Sigmoid colon (tissue), 7 donors: ENCODE results near the gene MIAT. TPM values are rescaled to one million over a fixed set of nuclear protein-coding genes. Genes with fewer than 3 reads are reported as not detected.

ENCODE experiments used
- DNase-seq: peaks from one replicate; pipeline ENCODE4 v3.0.0-alpha.2; 2019
- H3K27ac ChIP-seq, 4 donors: fragments of 200-600 bp; sonication (generic); one replicate each; pipeline ENCODE4 v1.5.1; 2016 to 2019; ENCODE audit warnings: mild to moderate bottlenecking in 1 of 4
- H3K27me3 ChIP-seq, 3 donors: fragments of 200-600 bp; sonication (generic); one replicate each; pipeline ENCODE4 v1.5.1; 2019; ENCODE audit warnings: mild to moderate bottlenecking in 1 of 3
- H3K36me3 ChIP-seq, 4 donors: fragments of 200-600 bp; sonication (generic); one replicate each; pipeline ENCODE4 v1.5.1; 2016 to 2019
- H3K4me1 ChIP-seq, 4 donors: fragments of 200-600 bp; sonication (generic); one replicate each; pipeline ENCODE4 v1.5.1; 2017 to 2019
- H3K4me3 ChIP-seq, 4 donors: fragments of 200-600 bp; sonication (generic); one replicate each; pipeline ENCODE4 v1.5.1; 2017 to 2019; ENCODE audit warnings: mild to moderate bottlenecking in 2 of 4, moderate library complexity in 1 of 4
- H3K9me3 ChIP-seq, 4 donors: fragments of 200-600 bp in 3 of 4; sonication (generic) in 3 of 4; one replicate each; pipeline versions ENCODE4 v1.5.1 to v1.6.1; 2013 to 2019
- CTCF ChIP-seq, 4 experiments: fragments of 450-650 bp in 3 of 4; fragments of 200-600 bp in 1 of 4; IDR thresholded peaks; one replicate each; pipeline ENCODE4 v1.5.1; 2016 to 2019; ENCODE audit warnings: antibody characterized with exemption in 4 of 4, mild to moderate bottlenecking in 3 of 4, moderate library complexity in 2 of 4
- EP300 ChIP-seq, 4 donors: sonication (generic); formaldehyde crosslinking; IDR thresholded peaks; one replicate each; pipeline ENCODE4 v1.6.1; 2017; ENCODE audit warnings: antibody characterized with exemption in 4 of 4
- POLR2A ChIP-seq, 2 donors: fragments of 450-650 bp; IDR thresholded peaks; one replicate each; pipeline ENCODE4 v1.6.1; 2016; ENCODE audit warnings: antibody characterized with exemption in 2 of 2, mild to moderate bottlenecking in 2 of 2, moderate library complexity in 2 of 2
- POLR2AphosphoS5 ChIP-seq, 4 donors: sonication (generic); formaldehyde crosslinking; IDR thresholded peaks; one replicate each; pipeline ENCODE4 v1.6.1; 2017; ENCODE audit warnings: antibody characterized with exemption in 4 of 4
- WGBS, 2 donors: extraction: QIAGEN DNeasy Blood & Tissue Kit; methylation state at CpG; one replicate each; pipeline ENCODE4 v1.1.7; 2013; 5-methylcytosine and 5-hydroxymethylcytosine counted together
- intact Hi-C: fragments of 100-400 bp; cut with DNase I; formaldehyde crosslinking; loops from one replicate; pipeline ENCODE4 v1.15.1; 2023
- polyA plus RNA-seq, 3 donors: library from polyadenylated mRNA; stranded (reverse); fragments of 200-250 nt; gene quantifications; one replicate each; pipeline ENCODE4 v1.2.3, GENCODE V29; 2013
- total RNA-seq, 4 donors: library from RNA; depleted of rRNA; stranded (reverse); fragments of >200 nt; gene quantifications; one replicate each; pipeline ENCODE4 v1.1.0, GENCODE V29; 2016
- donor health status: healthy with polysubstance abuse.
- donor health status: Bipolar disorder and iron deficiency.
- donor health status: healthy.

Gene MIAT
- total and polyA plus RNA-seq, 7 donors, result under 0.01 to 3.4 (median 1.3) TPM; not detected in 1

- TF ChIP-seq POLR2AphosphoS5 (IDR thresholded peaks at IDR 0.05) (no peak), POLR2A (IDR thresholded peaks at IDR 0.05) (no peak), EP300 (IDR thresholded peaks at IDR 0.05) (no peak), CTCF (IDR thresholded peaks at IDR 0.05) (no peak)
These were observed 57.6 kb downstream of the MIAT start for GRCh38 chr22:26714971-26715370.

GRCh38 chr22:26715392-26715936, 58.1 kb downstream of the MIAT start:
- intact Hi-C loops, result no loop called here
- Histone ChIP-seq H3K4me1 (peaks cover 0 to 11% (median 7%) of the 10 kb centered on the region in 4 donors), H3K9me3 (no peaks in the 10 kb centered on the region), H3K36me3 (peaks cover 0 to 11% (median 4%) of the 10 kb centered on the region in 4 donors), H3K27me3 (no peaks in the 10 kb centered on the region), H3K27ac (no peak overlapping the region), H3K4me3 (no peak overlapping the region)
- DNase-seq, result no peak
- 96% methylated on average over 6 of the region's 6 CpGs for WGBS, 2 donors
- no peak for TF ChIP-seq POLR2A (IDR thresholded peaks at IDR 0.05)
- no peak for TF ChIP-seq CTCF (IDR thresholded peaks at IDR 0.05)
- no peak for TF ChIP-seq EP300 (IDR thresholded peaks at IDR 0.05)
- no peak for TF ChIP-seq POLR2AphosphoS5 (IDR thresholded peaks at IDR 0.05)

More at GRCh38 chr22:26714971-26715370, 57.6 kb downstream of the MIAT start:
- H3K27ac ChIP-seq, result no peak overlapping the region
- peaks cover 0 to 11% (median 4%) of the 10 kb centered on the region in 4 donors for H3K36me3 ChIP-seq
- peaks cover 0 to 14% (median 7%) of the 10 kb centered on the region in 4 donors for H3K4me1 ChIP-seq
- no peak overlapping the region for H3K4me3 ChIP-seq
- no peaks in the 10 kb centered on the region for H3K27me3 ChIP-seq
- DNase-seq, result no peak
- WGBS, 2 donors, result 91% methylated on average over 11 of the region's 11 CpGs
- H3K9me3 ChIP-seq, result no peaks in the 10 kb centered on the region
- intact Hi-C loops, result no loop called here

- H3K4me3 ChIP-seq, result no peak overlapping the region
- no peak overlapping the region for H3K27ac ChIP-seq
- intact Hi-C loops, result no loop called here
- WGBS, 2 donors, result 95 to 98% methylated on average over 5 of the region's 5 CpGs
- H3K9me3 ChIP-seq, result no peaks in the 10 kb centered on the region
- TF ChIP-seq POLR2A (IDR thresholded peaks at IDR 0.05) (no peak), POLR2AphosphoS5 (IDR thresholded peaks at IDR 0.05) (no peak), EP300 (IDR thresholded peaks at IDR 0.05) (no peak), CTCF (IDR thresholded peaks at IDR 0.05) (no peak)
- peaks cover 0 to 23% (median 1%) of the 10 kb centered on the region in 4 donors for H3K36me3 ChIP-seq
- H3K27me3 ChIP-seq, result no peaks in the 10 kb centered on the region
- peaks cover 0 to 11% (median 7%) of the 10 kb centered on the region in 4 donors for H3K4me1 ChIP-seq
- no peak for DNase-seq
These were observed 61.1 kb downstream of the MIAT start for GRCh38 chr22:26718488-26718887.

GRCh38 chr22:26718905-26719304, 61.5 kb downstream of the MIAT start:
- Histone ChIP-seq H3K4me3 (no peak overlapping the region), H3K36me3 (peaks cover 0 to 26% (median 1%) of the 10 kb centered on the region in 4 donors), H3K9me3 (no peaks in the 10 kb centered on the region), H3K4me1 (peaks cover 0 to 11% (median 7%) of the 10 kb centered on the region in 4 donors), H3K27ac (no peak overlapping the region), H3K27me3 (no peaks in the 10 kb centered on the region)
- 76 to 91% methylated on average over 4 of the region's 4 CpGs for WGBS, 2 donors
- no peak for DNase-seq
- no peak for TF ChIP-seq EP300 (IDR thresholded peaks at IDR 0.05)
- no peak for TF ChIP-seq POLR2AphosphoS5 (IDR thresholded peaks at IDR 0.05)
- TF ChIP-seq POLR2A (IDR thresholded peaks at IDR 0.05), result no peak
- TF ChIP-seq CTCF (IDR thresholded peaks at IDR 0.05), result no peak
- intact Hi-C loops, result no loop called here

GRCh38 chr22:26722159-26722558, 64.8 kb downstream of the MIAT start:
- DNase-seq, result no peak
- Histone ChIP-seq H3K36me3 (peaks cover 0 to 43% (median 1%) of the 10 kb centered on the region in 4 donors), H3K9me3 (no peaks in the 10 kb centered on the region), H3K27ac (no peak overlapping the region), H3K4me3 (no peak overlapping the region), H3K27me3 (no peaks in the 10 kb centered on the region), H3K4me1 (peaks cover 0 to 11% (median 7%) of the 10 kb centered on the region in 4 donors)
- intact Hi-C loops, result no loop called here
- TF ChIP-seq CTCF (IDR thresholded peaks at IDR 0.05) (no peak), POLR2AphosphoS5 (IDR thresholded peaks at IDR 0.05) (no peak), EP300 (IDR thresholded peaks at IDR 0.05) (no peak), POLR2A (IDR thresholded peaks at IDR 0.05) (no peak)
- WGBS, 2 donors, result 95 to 97% methylated on average over 3 of the region's 3 CpGs
